SK-N-SH (cell line): ENCODE measurements around the gene IKZF1.

ENCODE experiments used
- EP300 ChIP-seq, 2 experiments: IDR thresholded peaks; 2 replicates each; pipeline versions ENCODE4 v1.4.0 to v1.6.1; 2012; ENCODE audit warnings: borderline replicate concordance in 1 of 2, low read depth in 1 of 2, low read length in 1 of 2
- GATA2 ChIP-seq: sonication (generic); formaldehyde crosslinking; IDR thresholded peaks from 2 replicates; pipeline ENCODE4 v1.5.0; 2020; ENCODE audit warnings: mild to moderate bottlenecking, missing genetic modification reagents
- JUND ChIP-seq: IDR thresholded peaks from 2 replicates; pipeline ENCODE4 v1.4.0; 2012
- MEF2A ChIP-seq: IDR thresholded peaks from 2 replicates; pipeline ENCODE4 v1.4.0; 2012; ENCODE audit warnings: low read depth, borderline replicate concordance
- NFIC ChIP-seq: IDR thresholded peaks from 2 replicates; pipeline ENCODE4 v1.4.0; 2012; ENCODE audit warnings: borderline replicate concordance
- POLR2AphosphoS5 ChIP-seq: IDR thresholded peaks from 2 replicates; pipeline ENCODE4 v1.6.1; 2012; ENCODE audit warnings: low read depth, low read length
- RAD21 ChIP-seq: IDR thresholded peaks from 2 replicates; pipeline ENCODE4 v1.6.1; 2012; ENCODE audit warnings: mild to moderate bottlenecking, low read length
- RXRA ChIP-seq: IDR thresholded peaks from 2 replicates; pipeline ENCODE4 v1.4.0; 2012; ENCODE audit warnings: low read depth, mild to moderate bottlenecking, borderline replicate concordance
- SIN3A ChIP-seq: IDR thresholded peaks from 2 replicates; pipeline ENCODE4 v1.6.1; 2012; ENCODE audit warnings: low read depth, mild to moderate bottlenecking, low read length, moderate library complexity, borderline replicate concordance
- SMC3 ChIP-seq: IDR thresholded peaks from 2 replicates; pipeline ENCODE4 v1.6.1; 2012; ENCODE audit warnings: low read depth, low read length, improper control_type of control experiment
- TF ChIP-seq, protein P1 (sequence below): fragments of 200-600 bp; sonication (generic); IDR thresholded peaks from 2 replicates; pipeline ENCODE4 v1.6.1; 2017; ENCODE audit warnings: antibody characterized with exemption, mild to moderate bottlenecking, moderate library complexity
- TF ChIP-seq, protein P2 (sequence below): fragments of 150-350 bp; IDR thresholded peaks from 2 replicates; pipeline ENCODE4 v1.6.1; 2017; ENCODE audit warnings: antibody characterized with exemption, low read length, low read depth, borderline replicate concordance
- TF ChIP-seq, protein P3 (sequence below): IDR thresholded peaks from 2 replicates; pipeline ENCODE4 v1.6.1; 2012; ENCODE audit warnings: mild to moderate bottlenecking, low read depth, low read length, moderate library complexity

DNA sequence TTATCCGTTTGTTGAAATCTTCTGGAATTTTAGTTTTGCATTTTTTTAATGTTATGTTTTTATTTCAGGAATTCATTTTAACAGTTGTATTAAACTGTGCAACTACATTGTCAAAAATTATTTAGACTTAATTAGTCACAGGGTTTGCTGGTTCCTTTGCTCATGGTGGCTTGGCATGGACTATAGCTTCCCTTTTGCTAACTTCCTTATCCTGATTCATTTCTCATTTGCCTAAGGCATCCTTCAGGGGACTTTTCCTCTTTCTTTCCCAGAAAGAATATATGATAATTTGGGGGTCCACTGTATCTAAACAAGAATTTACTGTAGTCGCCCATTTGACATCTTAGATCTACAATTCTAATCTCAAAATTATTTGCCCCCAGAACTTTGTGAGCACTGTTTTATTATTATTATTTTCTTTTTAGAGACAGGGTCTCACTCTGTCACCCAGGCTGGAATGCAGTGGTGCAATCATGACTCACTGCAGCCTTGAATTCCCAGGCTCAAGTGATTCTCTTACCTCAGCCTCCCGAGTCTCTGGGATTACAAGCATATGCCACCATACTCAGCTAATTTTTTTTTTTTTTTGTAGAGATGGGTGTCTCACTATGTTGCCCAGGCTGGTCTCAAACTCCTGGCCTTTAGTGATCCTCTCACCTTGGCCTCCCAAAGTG lies 131.8 kb downstream of the IKZF1 start:
- TF ChIP-seq, protein P1, sequence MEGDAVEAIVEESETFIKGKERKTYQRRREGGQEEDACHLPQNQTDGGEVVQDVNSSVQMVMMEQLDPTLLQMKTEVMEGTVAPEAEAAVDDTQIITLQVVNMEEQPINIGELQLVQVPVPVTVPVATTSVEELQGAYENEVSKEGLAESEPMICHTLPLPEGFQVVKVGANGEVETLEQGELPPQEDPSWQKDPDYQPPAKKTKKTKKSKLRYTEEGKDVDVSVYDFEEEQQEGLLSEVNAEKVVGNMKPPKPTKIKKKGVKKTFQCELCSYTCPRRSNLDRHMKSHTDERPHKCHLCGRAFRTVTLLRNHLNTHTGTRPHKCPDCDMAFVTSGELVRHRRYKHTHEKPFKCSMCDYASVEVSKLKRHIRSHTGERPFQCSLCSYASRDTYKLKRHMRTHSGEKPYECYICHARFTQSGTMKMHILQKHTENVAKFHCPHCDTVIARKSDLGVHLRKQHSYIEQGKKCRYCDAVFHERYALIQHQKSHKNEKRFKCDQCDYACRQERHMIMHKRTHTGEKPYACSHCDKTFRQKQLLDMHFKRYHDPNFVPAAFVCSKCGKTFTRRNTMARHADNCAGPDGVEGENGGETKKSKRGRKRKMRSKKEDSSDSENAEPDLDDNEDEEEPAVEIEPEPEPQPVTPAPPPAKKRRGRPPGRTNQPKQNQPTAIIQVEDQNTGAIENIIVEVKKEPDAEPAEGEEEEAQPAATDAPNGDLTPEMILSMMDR, result no peak
- TF ChIP-seq EP300 (IDR thresholded peaks at IDR 0.05; ENCODE audit: borderline replicate concordance in 1 of 2, low read depth in 1 of 2, low read length in 1 of 2), result no peak
- TF ChIP-seq JUND, result 0 out of 2 replicates have a peak, but pooled peaks have one; percentile 17
- TF ChIP-seq RAD21, result no peak
- no peak for TF ChIP-seq MEF2A
- TF ChIP-seq, protein P2, sequence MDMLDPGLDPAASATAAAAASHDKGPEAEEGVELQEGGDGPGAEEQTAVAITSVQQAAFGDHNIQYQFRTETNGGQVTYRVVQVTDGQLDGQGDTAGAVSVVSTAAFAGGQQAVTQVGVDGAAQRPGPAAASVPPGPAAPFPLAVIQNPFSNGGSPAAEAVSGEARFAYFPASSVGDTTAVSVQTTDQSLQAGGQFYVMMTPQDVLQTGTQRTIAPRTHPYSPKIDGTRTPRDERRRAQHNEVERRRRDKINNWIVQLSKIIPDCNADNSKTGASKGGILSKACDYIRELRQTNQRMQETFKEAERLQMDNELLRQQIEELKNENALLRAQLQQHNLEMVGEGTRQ, result no peak
- TF ChIP-seq SMC3, result no peak
- TF ChIP-seq POLR2AphosphoS5, result no peak
- no peak for TF ChIP-seq SIN3A
- TF ChIP-seq NFIC, result no peak
- TF ChIP-seq RXRA, result no peak
- TF ChIP-seq, protein P3, sequence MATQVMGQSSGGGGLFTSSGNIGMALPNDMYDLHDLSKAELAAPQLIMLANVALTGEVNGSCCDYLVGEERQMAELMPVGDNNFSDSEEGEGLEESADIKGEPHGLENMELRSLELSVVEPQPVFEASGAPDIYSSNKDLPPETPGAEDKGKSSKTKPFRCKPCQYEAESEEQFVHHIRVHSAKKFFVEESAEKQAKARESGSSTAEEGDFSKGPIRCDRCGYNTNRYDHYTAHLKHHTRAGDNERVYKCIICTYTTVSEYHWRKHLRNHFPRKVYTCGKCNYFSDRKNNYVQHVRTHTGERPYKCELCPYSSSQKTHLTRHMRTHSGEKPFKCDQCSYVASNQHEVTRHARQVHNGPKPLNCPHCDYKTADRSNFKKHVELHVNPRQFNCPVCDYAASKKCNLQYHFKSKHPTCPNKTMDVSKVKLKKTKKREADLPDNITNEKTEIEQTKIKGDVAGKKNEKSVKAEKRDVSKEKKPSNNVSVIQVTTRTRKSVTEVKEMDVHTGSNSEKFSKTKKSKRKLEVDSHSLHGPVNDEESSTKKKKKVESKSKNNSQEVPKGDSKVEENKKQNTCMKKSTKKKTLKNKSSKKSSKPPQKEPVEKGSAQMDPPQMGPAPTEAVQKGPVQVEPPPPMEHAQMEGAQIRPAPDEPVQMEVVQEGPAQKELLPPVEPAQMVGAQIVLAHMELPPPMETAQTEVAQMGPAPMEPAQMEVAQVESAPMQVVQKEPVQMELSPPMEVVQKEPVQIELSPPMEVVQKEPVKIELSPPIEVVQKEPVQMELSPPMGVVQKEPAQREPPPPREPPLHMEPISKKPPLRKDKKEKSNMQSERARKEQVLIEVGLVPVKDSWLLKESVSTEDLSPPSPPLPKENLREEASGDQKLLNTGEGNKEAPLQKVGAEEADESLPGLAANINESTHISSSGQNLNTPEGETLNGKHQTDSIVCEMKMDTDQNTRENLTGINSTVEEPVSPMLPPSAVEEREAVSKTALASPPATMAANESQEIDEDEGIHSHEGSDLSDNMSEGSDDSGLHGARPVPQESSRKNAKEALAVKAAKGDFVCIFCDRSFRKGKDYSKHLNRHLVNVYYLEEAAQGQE, result no peak
- TF ChIP-seq GATA2, result no peak
